ENCODE data around the gene BPIFB3.

DNA sequence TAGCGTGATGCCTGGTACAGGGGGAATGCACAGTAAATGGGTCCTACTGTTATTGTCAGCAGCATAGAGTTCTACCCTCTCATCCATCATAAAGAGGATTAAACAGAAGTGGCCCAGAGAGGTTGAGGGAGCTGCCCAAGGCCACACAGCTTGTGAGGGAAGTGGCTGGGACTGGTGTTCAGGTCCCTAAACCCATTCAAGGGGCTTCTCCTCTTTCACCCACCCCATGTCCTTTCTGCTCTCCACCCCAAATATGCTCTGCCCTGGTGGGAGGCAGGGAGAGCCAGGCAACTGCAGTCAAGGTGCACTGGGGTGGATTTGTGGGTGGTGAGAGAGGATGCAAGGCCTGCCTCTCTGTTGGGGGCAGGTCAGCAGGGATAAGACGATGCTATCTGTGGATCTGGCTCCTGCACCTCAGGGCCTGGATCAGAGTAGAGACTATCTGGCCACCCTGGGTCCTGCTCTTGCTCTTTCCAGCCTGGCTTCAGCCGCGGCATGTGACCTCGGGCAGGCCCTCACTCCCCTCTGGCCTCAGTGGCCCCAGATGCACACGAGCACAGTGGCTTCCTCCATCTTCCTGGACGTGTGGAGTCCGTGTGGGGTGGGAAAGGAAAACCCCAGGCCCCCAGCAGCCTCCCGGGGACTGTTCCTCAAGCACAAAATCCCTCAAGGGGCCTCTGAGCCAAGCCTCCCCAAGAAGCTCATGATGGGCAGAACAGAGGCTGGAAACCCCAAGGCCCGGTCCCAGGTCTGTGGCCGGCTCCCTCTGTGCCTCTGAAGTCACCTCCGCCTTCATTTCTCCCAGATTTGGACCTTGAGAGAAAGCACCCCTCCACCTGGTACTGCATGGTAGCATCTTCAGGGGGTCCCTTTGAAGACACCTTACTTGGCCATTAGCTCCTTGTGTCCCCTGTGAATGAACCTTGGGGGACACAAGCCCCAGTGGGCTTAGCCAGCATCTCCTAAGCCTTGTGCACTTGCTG, 25.6 kb upstream of the BPIFB3 start:
- TF ChIP-seq, protein P1, sequence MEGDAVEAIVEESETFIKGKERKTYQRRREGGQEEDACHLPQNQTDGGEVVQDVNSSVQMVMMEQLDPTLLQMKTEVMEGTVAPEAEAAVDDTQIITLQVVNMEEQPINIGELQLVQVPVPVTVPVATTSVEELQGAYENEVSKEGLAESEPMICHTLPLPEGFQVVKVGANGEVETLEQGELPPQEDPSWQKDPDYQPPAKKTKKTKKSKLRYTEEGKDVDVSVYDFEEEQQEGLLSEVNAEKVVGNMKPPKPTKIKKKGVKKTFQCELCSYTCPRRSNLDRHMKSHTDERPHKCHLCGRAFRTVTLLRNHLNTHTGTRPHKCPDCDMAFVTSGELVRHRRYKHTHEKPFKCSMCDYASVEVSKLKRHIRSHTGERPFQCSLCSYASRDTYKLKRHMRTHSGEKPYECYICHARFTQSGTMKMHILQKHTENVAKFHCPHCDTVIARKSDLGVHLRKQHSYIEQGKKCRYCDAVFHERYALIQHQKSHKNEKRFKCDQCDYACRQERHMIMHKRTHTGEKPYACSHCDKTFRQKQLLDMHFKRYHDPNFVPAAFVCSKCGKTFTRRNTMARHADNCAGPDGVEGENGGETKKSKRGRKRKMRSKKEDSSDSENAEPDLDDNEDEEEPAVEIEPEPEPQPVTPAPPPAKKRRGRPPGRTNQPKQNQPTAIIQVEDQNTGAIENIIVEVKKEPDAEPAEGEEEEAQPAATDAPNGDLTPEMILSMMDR (IDR thresholded peaks at IDR 0.05 in 4 of 5, conservative IDR thresholded peaks at IDR 0.05 in 1 of 5) = no peak
- no peak for TF ChIP-seq POLR2A (IDR thresholded peaks at IDR 0.05)

Measured in gastrocnemius medialis (tissue), 4 donors.